Lung (tissue), 12 donors: ENCODE results near the gene GBP6. TPM values are rescaled to one million over a fixed set of nuclear protein-coding genes. Genes with fewer than 3 reads are reported as not detected.
"Not testable (repeated sequence)": the region's sequence is repeated elsewhere in the genome, so short reads cannot be mapped to it uniquely, and the experiment has no call there.

Experiments used
- ATAC-seq: fragments of 200-7000 bp; cut with Tn5 transposase; one replicate; pipeline ENCODE4 v1.9.1; 2020; ENCODE audit warnings: moderate number of reproducible peaks; ENCODE audit not compliant: insufficient read depth, low FRiP score
- DNase-seq, 3 donors: peaks; one replicate each; pipeline ENCODE4 v3.0.0-alpha.2; 2013 to 2017
- H3K27ac ChIP-seq, 2 donors: one replicate each; pipeline ENCODE4 v1.5.1; 2013; ENCODE audit warnings: mild to moderate bottlenecking in 2 of 2, moderate library complexity in 2 of 2, control low read depth in 1 of 2, inconsistent platforms in 1 of 2, low read depth in 1 of 2, low read length in 1 of 2
- H3K27me3 ChIP-seq, 3 donors: one replicate each; pipeline ENCODE4 v1.5.1; 2013; ENCODE audit warnings: low read length in 2 of 3; ENCODE audit not compliant: control insufficient read depth in 3 of 3, insufficient read depth in 3 of 3
- H3K36me3 ChIP-seq, 4 donors: one replicate each; pipeline ENCODE4 v1.5.1; 2013; ENCODE audit warnings: low read length in 4 of 4, mild to moderate bottlenecking in 1 of 4, moderate library complexity in 1 of 4; ENCODE audit not compliant: control insufficient read depth in 4 of 4, insufficient read depth in 4 of 4
- H3K4me1 ChIP-seq, 5 donors: one replicate each; pipeline ENCODE4 v1.5.1; 2013; ENCODE audit warnings: low read length in 5 of 5, mild to moderate bottlenecking in 2 of 5, moderate library complexity in 1 of 5; ENCODE audit not compliant: control insufficient read depth in 5 of 5, insufficient read depth in 5 of 5
- H3K4me3 ChIP-seq: one replicate; pipeline ENCODE4 v1.5.1; 2013; ENCODE audit warnings: mild to moderate bottlenecking, control low read depth, moderate library complexity
- H3K9ac ChIP-seq, 2 donors: one replicate each; pipeline ENCODE4 v1.5.1; 2013; ENCODE audit warnings: low read length in 2 of 2, control low read depth in 1 of 2; ENCODE audit not compliant: insufficient read depth in 1 of 2
- H3K9me3 ChIP-seq, 4 donors: one replicate each; pipeline ENCODE4 v1.5.1; 2013; ENCODE audit warnings: low read length in 3 of 4, mild to moderate bottlenecking in 1 of 4, moderate library complexity in 1 of 4; ENCODE audit not compliant: control insufficient read depth in 4 of 4, insufficient read depth in 3 of 4
- CTCF ChIP-seq: IDR thresholded peaks from 2 replicates; pipeline ENCODE4 v1.5.1; 2012; ENCODE audit warnings: mild to moderate bottlenecking; ENCODE audit errors: control extremely low read depth, extremely low read depth
- WGBS, 2 donors: extraction: QIAGEN DNeasy Blood & Tissue Kit; methylation state at CpG; one replicate each; pipeline ENCODE4 v1.1.7; 2013; 5-methylcytosine and 5-hydroxymethylcytosine counted together
- polyA plus RNA-seq, 2 donors: library from polyadenylated mRNA; stranded (reverse); fragments of 200-250 nt; gene quantifications; one replicate each; pipeline ENCODE4 v1.2.1, GENCODE V29; 2013
- total RNA-seq, 2 donors: library from RNA; depleted of rRNA in 1 of 2; stranded (reverse); fragments of >200 nt in 1 of 2; gene quantifications; one replicate each; pipeline ENCODE4 v1.2.1, GENCODE V29; 2014 to 2021
- donor health status: control.
- donor health status: control.
- donor health status: Bipolar disorder and iron deficiency.
- donor health status: healthy.
- donor health status: DM: yes; HTN: yes; CAD: no.

GBP6 gene
- total and polyA plus RNA-seq, 4 donors, result 0.61 to 1.3 (median 1.1) TPM

GRCh38 chr1:89339039-89339438 lies 24.8 kb upstream of the GBP6 start:
- H3K9me3 ChIP-seq, result peaks cover 0 to 3% (median 0%) of the 10 kb centered on the region in 4 donors
- H3K36me3 ChIP-seq, result no peaks in the 10 kb centered on the region
- no peak for ATAC-seq
- H3K4me1 ChIP-seq, result no peaks in the 10 kb centered on the region
- no peak overlapping the region for H3K4me3 ChIP-seq
- H3K27ac ChIP-seq, result no peak overlapping the region
- DNase-seq, result no peak
- TF ChIP-seq CTCF, result no peak
- no peak overlapping the region for H3K9ac ChIP-seq
- H3K27me3 ChIP-seq, result no peaks in the 10 kb centered on the region
- WGBS, 2 donors, result 72% methylated on average over 4 of the region's 4 CpGs

- H3K27me3 ChIP-seq, H3K9me3 ChIP-seq, H3K36me3 ChIP-seq, ATAC-seq, H3K9ac ChIP-seq, H3K4me3 ChIP-seq, H3K4me1 ChIP-seq, H3K27ac ChIP-seq, DNase-seq: not testable (repeated sequence)
These were observed 18.4 kb upstream of the GBP6 start for GRCh38 chr1:89345479-89345878.

- no peak for TF ChIP-seq CTCF
- Histone ChIP-seq H3K9ac (no peak overlapping the region), H3K4me3 (no peak overlapping the region), H3K9me3 (peaks cover 0 to 6% (median 0%) of the 10 kb centered on the region in 4 donors), H3K4me1 (no peaks in the 10 kb centered on the region), H3K27me3 (no peaks in the 10 kb centered on the region), H3K36me3 (no peaks in the 10 kb centered on the region), H3K27ac (no peak overlapping the region)
- WGBS, 2 donors, result 80 to 90% methylated on average over 2 of the region's 2 CpGs
- ATAC-seq (no peak), DNase-seq (no peak)
These were observed 16.6 kb upstream of the GBP6 start for GRCh38 chr1:89347296-89347695.

- Histone ChIP-seq H3K27ac (no peak overlapping the region), H3K27me3 (no peaks in the 10 kb centered on the region), H3K4me1 (no peaks in the 10 kb centered on the region), H3K4me3 (no peak overlapping the region), H3K9me3 (no peaks in the 10 kb centered on the region), H3K9ac (no peak overlapping the region), H3K36me3 (no peaks in the 10 kb centered on the region)
- DNase-seq (no peak), ATAC-seq (no peak)
- WGBS, 2 donors, result 88 to 95% methylated on average over 2 of the region's 2 CpGs
- TF ChIP-seq CTCF, result no peak
These were observed 13.6 kb upstream of the GBP6 start for GRCh38 chr1:89350298-89350697.
